Jurkat, Clone E6-1 (cell line): Measurements from ENCODE around the gene HNRNPH3.

Experiments used
- DNase-seq: peaks from one replicate; pipeline ENCODE4 v3.0.0-alpha.2; 2011; ENCODE audit warnings: low read depth, low spot score
- H3K4me3 ChIP-seq: 2 replicates; pipeline ENCODE4 v1.5.1; 2011; ENCODE audit warnings: mild to moderate bottlenecking, low read length, control low read depth, moderate library complexity

The HNRNPH3 gene

GRCh38 chr10:68329506-68329861, 2.4 kb upstream of the HNRNPH3 start:
- no peak for DNase-seq
- no peak overlapping the region for H3K4me3 ChIP-seq

GRCh38 chr10:68330852-68331454, 911 bp upstream of the HNRNPH3 start:
- DNase-seq, result no peak
- peak overlapping the region; percentile 90 for H3K4me3 ChIP-seq

- peak; percentile 69 for DNase-seq
Measured at GRCh38 chr10:68332259-68333057, 594 bp downstream of the HNRNPH3 start, which contains the start of gene PBLD. PBLD (minus strand) TSS chr10:68332928; CDS start chr10:68306844, 26,084 bp downstream.

GRCh38 chr10:68333058-68333395, 1.2 kb downstream of the HNRNPH3 start:
- peak overlapping the region; percentile 90 for H3K4me3 ChIP-seq
- DNase-seq, result no peak

More at GRCh38 chr10:68332259-68333057, 594 bp downstream of the HNRNPH3 start, which contains the start of gene PBLD:
- H3K4me3 ChIP-seq, result peak within 1 kb of the TSS; percentile 90

- DNase-seq, result no peak
- peak overlapping the region; percentile 90 for H3K4me3 ChIP-seq
Measured at GRCh38 chr10:68333440-68334431, 1.9 kb downstream of the HNRNPH3 start.

GRCh38 chr10:68334672-68335467, 3.0 kb downstream of the HNRNPH3 start:
- no peak for DNase-seq

GRCh38 chr10:68336754-68337351, 5.0 kb downstream of the HNRNPH3 start:
- no peak for DNase-seq
- no peak overlapping the region for H3K4me3 ChIP-seq

More at GRCh38 chr10:68334672-68335467, 3.0 kb downstream of the HNRNPH3 start:
- H3K4me3 ChIP-seq, result no peak overlapping the region

GRCh38 chr10:68340358-68341080, 8.7 kb downstream of the HNRNPH3 start:
- H3K4me3 ChIP-seq, result no peak overlapping the region
- DNase-seq, result no peak

- no peak overlapping the region for H3K4me3 ChIP-seq
- DNase-seq, result no peak
Measured at GRCh38 chr10:68342909-68343516, 11.1 kb downstream of the HNRNPH3 start.

- H3K4me3 ChIP-seq, result no peak overlapping the region
- no peak for DNase-seq
Measured at GRCh38 chr10:68345621-68346020, 13.8 kb downstream of the HNRNPH3 start.

- no peak for DNase-seq
- no peak overlapping the region for H3K4me3 ChIP-seq
Measured at GRCh38 chr10:68346774-68347173, 14.9 kb downstream of the HNRNPH3 start.

GRCh38 chr10:68348265-68348741, 16.4 kb downstream of the HNRNPH3 start:
- peak; percentile 68 for DNase-seq
- H3K4me3 ChIP-seq, result no peak overlapping the region

- DNase-seq, result no peak
- no peak overlapping the region for H3K4me3 ChIP-seq
Measured at GRCh38 chr10:68353537-68353936, 21.7 kb downstream of the HNRNPH3 start.

- no peak overlapping the region for H3K4me3 ChIP-seq
- no peak for DNase-seq
Measured at GRCh38 chr10:68359189-68359588, 27.3 kb downstream of the HNRNPH3 start.

GRCh38 chr10:68362590-68362989, 30.7 kb downstream of the HNRNPH3 start:
- no peak for DNase-seq
- no peak overlapping the region for H3K4me3 ChIP-seq

- no peak overlapping the region for H3K4me3 ChIP-seq
- DNase-seq, result no peak
Measured at GRCh38 chr10:68364101-68364886, 32.4 kb downstream of the HNRNPH3 start.
